HG02938 (cell line): ENCODE data around the gene ZDHHC20.
A peak's percentile ranks its signal among the peaks of the same experiment; 100 is the strongest.

ENCODE experiments used
- ATAC-seq: cut with Tn5 transposase; IDR thresholded peaks from one replicate; pipeline ENCODE4 v1.9.1; 2021; ENCODE audit warnings: mild to moderate bottlenecking, moderate library complexity; ENCODE audit not compliant: unreplicated experiment

ZDHHC20 gene

GRCh38 chr13:21328836-21329477 lies 130.1 kb downstream of the ZDHHC20 start:
- ATAC-seq = peak; percentile 33

GRCh38 chr13:21328201-21328600 lies 130.9 kb downstream of the ZDHHC20 start:
- ATAC-seq = no peak

- ATAC-seq = no peak
Measured at GRCh38 chr13:21326155-21327031, 132.7 kb downstream of the ZDHHC20 start.

GRCh38 chr13:21324803-21325202 lies 134.3 kb downstream of the ZDHHC20 start:
- no peak for ATAC-seq

- ATAC-seq = no peak
Measured at GRCh38 chr13:21322988-21323387, 136.1 kb downstream of the ZDHHC20 start.
